Neuron (in vitro differentiated cells): ENCODE data around the gene LYPD6.
"Not testable (repeated sequence)": the region's sequence is repeated elsewhere in the genome, so short reads cannot be mapped to it uniquely, and the experiment has no call there.

Source experiments
- H2AFZ ChIP-seq: one replicate; pipeline ENCODE4 v1.6.1; 2013; ENCODE audit warnings: low read depth, mild to moderate bottlenecking, inconsistent platforms, low read length, moderate library complexity
- H3K27me3 ChIP-seq: one replicate; pipeline ENCODE4 v1.6.1; 2013; ENCODE audit warnings: low read length; ENCODE audit not compliant: insufficient read depth
- H3K36me3 ChIP-seq: one replicate; pipeline ENCODE4 v1.6.1; 2013; ENCODE audit warnings: low read length; ENCODE audit not compliant: insufficient read depth
- H3K4me1 ChIP-seq: one replicate; pipeline ENCODE4 v1.6.1; 2013; ENCODE audit warnings: low read length; ENCODE audit not compliant: insufficient read depth
- H3K4me3 ChIP-seq: 2 replicates; pipeline ENCODE4 v1.5.1; 2013; ENCODE audit warnings: mild to moderate bottlenecking, low read length, moderate library complexity
- H3K9me3 ChIP-seq: one replicate; pipeline ENCODE4 v1.6.1; 2013; ENCODE audit warnings: low read length

Gene LYPD6

GRCh38 chr2:149488706-149489440 is 158.5 kb downstream of the LYPD6 start:
- H3K9me3 ChIP-seq, result no peaks in the 10 kb centered on the region
- H2AFZ ChIP-seq, result no peak overlapping the region
- peaks cover 7% of the 10 kb centered on the region for H3K4me1 ChIP-seq
- H3K36me3 ChIP-seq, result no peaks in the 10 kb centered on the region
- H3K4me3 ChIP-seq, result no peak overlapping the region
- no peaks in the 10 kb centered on the region for H3K27me3 ChIP-seq

- H2AFZ ChIP-seq, result no peak overlapping the region
- no peaks in the 10 kb centered on the region for H3K27me3 ChIP-seq
- H3K9me3 ChIP-seq, result no peaks in the 10 kb centered on the region
- H3K4me1 ChIP-seq, result peaks cover 7% of the 10 kb centered on the region
- no peaks in the 10 kb centered on the region for H3K36me3 ChIP-seq
- H3K4me3 ChIP-seq, result no peak overlapping the region
Observed at GRCh38 chr2:149489452-149489851, 159.1 kb downstream of the LYPD6 start.

DNA sequence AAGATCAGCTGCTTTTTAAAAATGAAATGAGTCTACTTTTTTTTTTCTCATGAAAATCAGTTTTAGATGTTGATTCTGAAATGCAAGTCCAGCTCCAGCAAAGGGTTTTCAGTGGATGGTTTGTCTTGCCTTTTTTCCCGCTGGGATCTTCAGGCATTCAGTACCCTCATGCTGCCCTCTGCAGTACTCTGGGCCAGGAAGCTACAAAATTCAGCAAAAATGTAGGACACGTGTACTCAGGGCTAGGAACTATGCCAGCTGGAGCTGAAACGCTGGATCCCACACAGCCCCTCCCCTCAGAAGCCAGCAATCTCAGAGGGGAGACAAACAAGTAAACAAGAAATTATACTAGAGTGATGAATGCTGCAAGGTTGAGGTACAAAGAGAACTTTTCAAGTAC is 159.9 kb downstream of the LYPD6 start:
- Histone ChIP-seq H3K27me3 (no peaks in the 10 kb centered on the region), H2AFZ (no peak overlapping the region), H3K36me3 (no peaks in the 10 kb centered on the region), H3K9me3 (no peaks in the 10 kb centered on the region), H3K4me1 (peaks cover 7% of the 10 kb centered on the region), H3K4me3 (no peak overlapping the region)

- Histone ChIP-seq H3K4me3 (no peak overlapping the region), H2AFZ (no peak overlapping the region), H3K4me1 (peaks cover 7% of the 10 kb centered on the region), H3K27me3 (no peaks in the 10 kb centered on the region), H3K36me3 (no peaks in the 10 kb centered on the region), H3K9me3 (no peaks in the 10 kb centered on the region)
Observed at GRCh38 chr2:149492923-149493322, 162.5 kb downstream of the LYPD6 start.

DNA sequence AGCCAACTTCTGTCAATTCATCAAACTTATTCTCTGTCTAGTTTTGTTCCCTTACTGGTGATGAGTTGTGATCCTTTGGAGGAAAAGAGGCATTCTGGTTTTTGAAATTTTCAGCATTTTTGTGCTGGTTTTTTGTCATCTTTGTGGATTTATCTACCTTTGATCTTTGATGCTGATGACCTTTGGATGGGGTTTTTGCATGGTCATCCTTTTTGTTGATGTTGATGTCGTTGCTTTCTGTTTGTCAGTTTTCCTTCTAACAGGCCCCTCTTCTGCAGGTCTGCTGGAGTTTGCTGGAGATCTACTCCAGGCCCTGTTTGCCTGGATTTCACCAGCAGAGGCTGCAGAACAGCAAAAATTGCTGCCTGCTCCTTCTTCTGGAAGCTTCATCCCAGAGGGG is 168.8 kb downstream of the LYPD6 start:
- H2AFZ ChIP-seq, H3K4me1 ChIP-seq, H3K36me3 ChIP-seq, H3K27me3 ChIP-seq, H3K4me3 ChIP-seq, H3K9me3 ChIP-seq: not testable (repeated sequence)

- not testable (repeated sequence) for H3K4me3 ChIP-seq, H3K36me3 ChIP-seq, H2AFZ ChIP-seq, H3K9me3 ChIP-seq, H3K27me3 ChIP-seq
- H3K4me1 ChIP-seq, result peaks cover 14% of the 10 kb centered on the region
Observed at GRCh38 chr2:149506808-149507207, 176.4 kb downstream of the LYPD6 start.

GRCh38 chr2:149507974-149508373 is 177.6 kb downstream of the LYPD6 start:
- H3K36me3 ChIP-seq, result no peaks in the 10 kb centered on the region
- H3K4me1 ChIP-seq, result peaks cover 14% of the 10 kb centered on the region
- no peak overlapping the region for H3K4me3 ChIP-seq
- no peak overlapping the region for H2AFZ ChIP-seq
- no peaks in the 10 kb centered on the region for H3K27me3 ChIP-seq
- H3K9me3 ChIP-seq, result no peaks in the 10 kb centered on the region

DNA sequence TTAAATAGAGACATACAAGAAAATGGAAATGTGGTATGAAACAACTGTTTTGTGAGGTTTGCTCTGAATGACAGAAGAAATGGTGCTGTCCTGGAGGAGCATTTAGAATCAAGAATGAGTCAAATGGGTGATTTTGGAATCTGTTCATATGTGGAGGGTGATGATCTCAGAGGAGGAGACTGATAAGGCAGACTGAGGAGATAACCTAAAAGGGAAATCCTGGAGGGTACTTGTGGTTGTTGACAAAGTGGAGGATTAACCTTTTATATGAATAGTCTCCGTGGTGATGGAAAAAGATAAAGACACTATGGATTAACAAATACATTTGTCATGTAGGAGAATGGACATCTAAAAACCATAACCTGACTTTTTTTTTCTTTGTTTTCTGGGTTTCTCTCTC is 183.1 kb downstream of the LYPD6 start:
- Histone ChIP-seq H3K36me3 (no peaks in the 10 kb centered on the region), H3K4me1 (peaks cover under 1% of the 10 kb centered on the region), H3K4me3 (no peak overlapping the region)

More for the DNA sequence above, 183.1 kb downstream of the LYPD6 start:
- Histone ChIP-seq H3K9me3 (no peaks in the 10 kb centered on the region), H2AFZ (no peak overlapping the region), H3K27me3 (no peaks in the 10 kb centered on the region)
